Measurements from ENCODE around the gene KLK4.

DNA sequence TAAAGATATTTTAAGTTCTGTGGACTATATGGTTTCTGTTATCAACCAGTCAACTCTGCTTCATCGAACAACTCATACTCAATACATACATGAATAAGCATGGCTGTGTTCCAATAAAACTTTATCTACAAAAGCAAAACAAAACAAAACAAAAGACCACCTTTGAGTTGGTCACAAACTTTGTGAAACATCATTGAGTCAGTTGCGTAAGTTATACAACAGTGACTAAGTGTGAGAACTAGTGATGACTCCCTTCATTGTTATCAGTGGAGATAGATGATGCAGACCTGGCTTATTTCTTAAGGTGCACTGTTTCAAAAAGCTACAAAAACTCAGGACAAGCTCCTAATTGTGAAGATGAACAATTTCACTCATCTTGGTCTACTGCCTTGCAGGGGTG, 14.5 kb upstream of the KLK4 start:
- no peak for TF ChIP-seq CTCF (IDR thresholded peaks at IDR 0.05)
- TF ChIP-seq POLR2A (IDR thresholded peaks at IDR 0.05): no peak

Data from adrenal gland (tissue), 5 donors.